ENCODE data around the gene MADCAM1. TPM values are rescaled to one million over a fixed set of nuclear protein-coding genes. Genes with fewer than 3 reads are reported as not detected.

MADCAM1 gene
- total RNA-seq, 1 donor from 2014 or later = 1.2 TPM

DNA sequence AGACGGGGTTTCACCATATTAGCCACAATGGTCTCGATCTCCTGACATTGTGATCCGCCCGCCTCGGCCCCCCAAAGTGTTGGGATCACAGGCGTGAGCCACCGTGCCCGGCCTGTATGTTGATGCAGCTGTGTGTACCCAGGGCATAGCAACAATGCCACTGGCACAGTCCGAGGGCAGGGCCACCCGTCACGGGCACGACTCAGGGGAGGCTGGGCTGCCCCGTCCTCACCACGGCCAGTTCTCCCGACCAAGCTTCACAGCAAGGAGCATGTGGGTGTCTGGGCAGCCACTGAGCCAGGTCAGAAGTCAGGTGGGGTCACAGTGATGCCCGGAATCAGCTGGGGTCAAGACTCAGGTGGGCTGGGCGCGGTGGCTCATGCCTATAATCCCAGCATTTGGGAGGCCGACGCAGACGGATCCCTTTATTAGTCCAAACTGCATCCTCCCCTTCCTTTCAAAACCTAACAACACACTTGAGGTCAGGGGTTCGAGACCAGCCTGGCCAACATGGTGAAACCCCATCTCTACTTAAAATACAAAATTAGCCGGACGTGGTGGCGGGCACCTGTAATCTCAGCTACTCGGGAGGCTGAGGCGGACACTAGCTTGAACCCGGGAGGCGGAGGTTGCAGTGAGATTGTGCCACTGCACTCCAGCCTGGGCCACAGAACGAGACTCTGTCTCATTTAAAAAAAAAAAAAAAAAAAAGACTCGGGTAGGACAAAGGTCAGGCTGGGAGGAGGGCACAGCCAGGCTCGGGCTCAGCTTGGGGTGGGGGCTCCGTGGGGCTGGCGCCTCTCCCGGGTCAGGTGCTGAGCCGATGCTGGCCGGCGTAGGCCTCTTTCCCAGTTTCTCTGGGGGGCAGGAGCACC lies 34.1 kb downstream of the MADCAM1 start:
- DNase-seq (ENCODE audit: low spot score in 2 of 2) = no peak
- FAIRE-seq = no peak

DNA sequence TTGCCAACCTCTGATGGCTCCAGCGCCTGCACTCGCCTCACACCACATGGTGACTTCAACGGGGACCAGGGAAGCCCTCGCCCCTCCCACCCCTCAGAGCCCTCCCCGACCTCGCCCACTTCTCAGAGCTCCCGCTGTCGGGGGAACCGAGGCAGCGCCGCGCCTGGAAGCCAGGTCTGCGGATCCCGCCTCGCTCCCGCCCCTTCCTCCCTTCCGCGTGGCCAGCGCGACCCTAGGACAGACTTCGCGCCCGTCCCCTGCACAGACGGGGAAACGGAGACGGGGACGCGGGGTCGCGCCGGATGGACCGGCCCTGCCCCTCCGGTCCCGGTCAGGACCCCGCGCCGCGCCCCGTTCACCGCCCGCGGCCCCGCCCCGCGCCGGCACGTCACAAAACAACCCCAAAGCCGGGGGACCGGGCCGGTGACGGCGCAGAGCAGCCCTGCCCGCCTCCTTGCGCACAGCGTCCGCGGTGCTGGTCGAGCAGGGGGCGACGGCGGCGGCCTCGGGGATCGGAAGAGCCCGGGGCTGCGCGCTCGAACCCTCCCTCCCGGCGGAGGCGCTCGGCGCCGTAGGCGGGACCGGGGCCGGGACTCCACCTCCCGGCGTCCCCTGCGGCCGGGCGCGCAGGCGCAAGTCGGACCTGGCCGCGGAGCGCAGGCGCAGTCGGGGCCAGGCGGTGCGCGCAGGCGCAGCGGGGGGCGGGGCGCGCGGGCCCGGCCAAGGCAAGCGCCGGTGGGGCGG lies 34.9 kb downstream of the MADCAM1 start:
- peak; percentile 97 to 99 for DNase-seq (ENCODE audit: low spot score in 2 of 2)
- no peak for FAIRE-seq

- no peak for FAIRE-seq
Observed at GRCh38 chr19:531753-532560, 35.7 kb downstream of the MADCAM1 start, which contains the start of gene CDC34. Gene CDC34, plus strand, starts transcription at chr19:531760. Its CDS starts 172 bp downstream, at chr19:531932.

GRCh38 chr19:532561-533363 lies 36.5 kb downstream of the MADCAM1 start:
- peak; percentile 76 to 88 for DNase-seq (ENCODE audit: low spot score in 2 of 2)
- FAIRE-seq = no peak

More at GRCh38 chr19:531753-532560, 35.7 kb downstream of the MADCAM1 start, which contains the start of gene CDC34:
- DNase-seq (ENCODE audit: low spot score in 2 of 2) = peak in 1 of 2 donors; percentile 55

GRCh38 chr19:533364-534058 lies 37.2 kb downstream of the MADCAM1 start:
- FAIRE-seq (no peak), DNase-seq (ENCODE audit: low spot score in 2 of 2) (no peak)

DNA sequence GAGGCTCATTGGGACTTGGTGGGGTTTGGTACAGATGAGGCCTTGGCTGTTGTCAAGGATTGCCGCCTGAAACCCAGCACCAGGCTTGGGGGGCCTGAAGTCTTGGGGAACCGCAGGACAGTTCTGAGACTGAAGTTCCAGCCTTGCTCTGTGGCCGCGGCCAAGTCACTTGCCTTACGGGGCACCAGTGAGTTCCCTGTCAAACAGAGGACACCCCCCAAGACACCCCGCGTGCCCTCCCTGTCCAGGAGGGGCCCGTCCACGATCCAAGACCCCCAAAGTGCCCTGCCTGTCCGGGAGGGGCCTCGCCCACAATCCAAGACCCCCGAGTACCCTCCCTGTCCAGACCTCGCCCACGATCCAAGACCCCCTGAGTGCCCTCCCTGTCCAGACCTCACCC lies 37.8 kb downstream of the MADCAM1 start:
- DNase-seq (ENCODE audit: low spot score in 2 of 2) = no peak
- no peak for FAIRE-seq

DNA sequence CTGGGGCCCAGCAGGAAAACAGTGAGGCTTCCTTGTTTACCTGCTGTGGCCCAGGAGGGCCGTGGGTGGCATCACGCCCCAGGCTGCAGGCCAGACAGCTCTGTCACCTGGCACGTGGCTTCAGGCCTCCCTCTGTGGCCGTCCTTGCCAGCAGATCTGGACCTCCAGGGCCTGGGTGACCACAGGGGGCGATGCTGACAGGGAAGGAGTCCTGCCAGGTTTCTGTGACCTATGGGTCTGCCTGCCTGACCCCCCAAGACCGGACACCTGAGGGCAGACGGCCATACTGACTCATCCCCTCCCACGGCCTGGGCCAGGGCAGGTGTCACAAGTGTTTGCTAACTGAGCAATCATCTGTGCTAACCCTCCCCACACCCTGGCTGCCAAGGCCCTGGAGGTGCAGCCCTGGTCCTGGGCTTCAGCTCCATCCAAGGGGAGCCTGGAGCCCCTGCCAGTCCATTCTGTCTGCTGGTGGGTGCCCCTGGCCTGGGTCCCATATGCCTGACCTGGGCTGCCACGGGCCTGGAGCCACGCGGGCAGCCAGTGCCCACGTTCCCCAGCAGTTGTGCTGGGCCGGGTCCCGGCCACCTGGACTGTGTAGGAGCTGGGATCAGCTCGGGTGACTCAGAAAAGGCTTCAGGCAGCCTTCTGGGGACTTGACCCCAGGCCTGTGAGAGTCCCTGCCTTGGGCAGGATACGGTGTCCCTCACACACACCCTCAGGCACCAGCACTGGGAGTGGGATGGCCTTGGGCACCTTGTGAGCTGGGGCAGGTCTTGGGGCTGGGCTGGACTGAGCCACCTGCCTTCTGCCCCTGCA lies 38.9 kb downstream of the MADCAM1 start:
- no peak for DNase-seq (ENCODE audit: low spot score in 2 of 2)

GRCh38 chr19:536031-536880 lies 40.0 kb downstream of the MADCAM1 start:
- no peak for FAIRE-seq
- DNase-seq (ENCODE audit: low spot score in 2 of 2) = no peak

More for the DNA sequence above, 38.9 kb downstream of the MADCAM1 start:
- FAIRE-seq = no peak

DNA sequence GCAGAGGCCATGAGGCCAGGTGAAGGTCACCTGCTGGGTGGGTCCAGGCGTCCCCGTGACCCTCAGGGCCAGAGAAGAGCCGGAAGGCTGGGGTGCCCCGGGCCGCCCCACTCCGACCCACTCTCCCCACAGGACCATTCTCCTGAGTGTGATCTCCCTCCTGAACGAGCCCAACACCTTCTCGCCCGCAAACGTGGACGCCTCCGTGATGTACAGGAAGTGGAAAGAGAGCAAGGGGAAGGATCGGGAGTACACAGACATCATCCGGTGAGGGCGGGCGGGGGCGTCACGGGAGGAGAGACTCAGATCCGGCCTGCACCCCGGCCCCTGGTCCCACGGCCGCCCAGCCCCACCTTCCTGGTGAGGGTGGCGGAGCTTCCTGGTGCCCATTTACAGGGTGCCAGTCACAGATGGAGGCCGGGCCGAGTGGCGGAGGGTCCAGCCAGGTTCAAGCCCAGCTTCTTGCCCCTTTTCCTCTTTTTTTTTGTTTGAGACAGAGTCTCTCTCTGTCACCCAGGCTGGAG lies 40.7 kb downstream of the MADCAM1 start:
- FAIRE-seq (no peak), DNase-seq (ENCODE audit: low spot score in 2 of 2) (no peak)

- FAIRE-seq (no peak), DNase-seq (ENCODE audit: low spot score in 2 of 2) (no peak)
Observed at GRCh38 chr19:538641-539428, 42.5 kb downstream of the MADCAM1 start.

DNA sequence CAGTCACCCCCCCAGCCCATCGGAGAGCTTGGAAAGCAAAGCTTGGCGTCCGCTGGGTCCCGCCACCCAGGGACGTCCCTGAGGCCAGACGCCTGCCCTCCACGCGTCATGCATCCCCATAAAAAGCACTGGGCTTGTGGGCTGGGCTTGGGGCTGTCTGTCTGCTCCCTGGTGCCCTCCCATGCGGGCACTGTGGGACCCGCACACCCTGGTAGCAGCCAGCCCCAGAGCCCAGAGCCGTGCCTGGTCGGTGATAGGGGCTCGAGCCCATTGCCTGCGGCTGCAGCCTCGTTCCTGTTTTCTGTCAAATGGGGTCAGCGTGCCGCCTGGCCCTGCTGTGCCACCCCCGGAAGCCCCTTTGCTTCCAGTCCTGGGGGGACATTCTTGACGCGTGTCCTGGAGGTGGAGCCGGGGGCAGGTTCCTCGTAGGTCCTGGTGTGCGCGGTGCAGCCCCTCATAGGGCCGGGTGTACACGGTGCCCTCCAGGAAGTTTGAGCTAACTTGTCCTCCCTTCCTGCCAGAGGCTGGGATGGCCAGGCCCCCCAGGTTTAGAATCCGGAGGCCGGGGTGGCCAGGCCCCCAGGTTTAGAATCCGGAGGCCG lies 43.2 kb downstream of the MADCAM1 start:
- FAIRE-seq (no peak), DNase-seq (ENCODE audit: low spot score in 2 of 2) (no peak)

GRCh38 chr19:540867-541637 lies 44.8 kb downstream of the MADCAM1 start:
- FAIRE-seq (no peak), DNase-seq (ENCODE audit: low spot score in 2 of 2) (no peak)

GRCh38 chr19:541699-542098 lies 45.4 kb downstream of the MADCAM1 start:
- FAIRE-seq (no peak), DNase-seq (ENCODE audit: low spot score in 2 of 2) (no peak)

DNA sequence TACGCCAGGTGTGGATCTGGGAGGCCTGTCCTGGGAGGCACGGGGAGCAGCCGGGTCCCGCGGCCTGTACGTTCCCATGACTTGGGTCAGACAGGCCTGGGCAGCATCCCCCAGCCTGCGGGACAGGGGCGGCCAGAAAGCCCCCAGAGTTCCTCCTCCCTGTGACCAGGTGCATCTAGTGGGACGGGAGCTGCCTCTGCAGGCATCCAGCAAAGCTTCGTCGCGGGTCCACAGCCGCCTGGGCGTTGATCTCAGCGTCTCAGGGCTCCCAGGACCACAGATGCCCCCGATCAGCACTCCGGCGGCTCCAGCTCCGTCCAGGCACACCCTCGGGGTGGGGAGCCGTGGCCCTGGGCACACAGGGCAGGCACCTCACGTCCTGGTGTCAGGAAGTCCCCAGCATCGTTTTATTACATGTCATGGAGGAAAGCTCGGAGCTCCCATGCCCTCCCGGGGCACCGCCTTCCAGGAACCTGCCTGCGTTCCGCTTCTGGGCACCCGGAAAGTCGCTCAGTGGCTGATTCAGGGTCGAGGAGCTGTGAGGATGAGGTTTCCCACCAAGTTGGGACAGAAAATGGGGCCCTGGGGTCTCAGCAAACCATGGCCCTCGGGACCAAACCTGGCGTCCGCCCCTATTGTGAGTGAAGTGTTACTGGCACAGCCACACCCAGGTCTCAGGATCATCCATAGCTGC lies 46.0 kb downstream of the MADCAM1 start:
- DNase-seq (ENCODE audit: low spot score in 2 of 2) (no peak), FAIRE-seq (no peak)
